Adrenal gland (tissue), 12 donors: ENCODE data around the gene PTPN1. TPM values are rescaled to one million over a fixed set of nuclear protein-coding genes. Genes with fewer than 3 reads are reported as not detected.
"Not testable (repeated sequence)": the region's sequence is repeated elsewhere in the genome, so short reads cannot be mapped to it uniquely, and the experiment has no call there.

Source experiments
- DNase-seq, 7 donors: peaks; one replicate each; pipeline ENCODE4 v3.0.0-alpha.2; 2019 to 2020
- H3K27ac ChIP-seq, 5 donors: fragments of 200-600 bp; sonication (generic) in 4 of 5; 1 replicate in 3 of 5; 2 replicates in 2 of 5; pipeline versions ENCODE4 v1.5.1 to v1.8.0; 2016 to 2020; ENCODE audit warnings: mild to moderate bottlenecking in 1 of 5
- H3K27me3 ChIP-seq: fragments of 200-600 bp; 2 replicates; pipeline ENCODE4 v1.8.0; 2021
- H3K36me3 ChIP-seq, 2 donors: fragments of 200-600 bp; replicated peaks in 1 of 2; 1 replicate in 1 of 2; 2 replicates in 1 of 2; pipeline versions ENCODE4 v1.5.1 to v1.8.0; 2018 to 2022
- H3K4me1 ChIP-seq, 2 donors: fragments of 200-600 bp; replicated peaks in 1 of 2; 1 replicate in 1 of 2; 2 replicates in 1 of 2; pipeline versions ENCODE4 v1.5.1 to v1.8.0; 2018 to 2021
- H3K4me3 ChIP-seq, 4 donors: fragments of 200-600 bp; sonication (generic) in 3 of 4; one replicate each; pipeline ENCODE4 v1.5.1; 2016 to 2018
- H3K9me3 ChIP-seq, 3 donors: fragments of 200-600 bp; sonication (generic) in 1 of 3; replicated peaks in 1 of 3; 1 replicate in 2 of 3; 2 replicates in 1 of 3; pipeline versions ENCODE4 v1.5.1 to v1.8.0; 2016 to 2021
- CTCF ChIP-seq, 6 experiments: fragments of 450-650 bp in 4 of 6; fragments of 200-600 bp in 2 of 6; sonication (generic) in 1 of 6; IDR thresholded peaks; 1 replicate in 5 of 6; 2 replicates in 1 of 6; pipeline versions ENCODE4 v1.5.1 to v1.8.0; 2016 to 2021; ENCODE audit warnings: antibody characterized with exemption in 6 of 6, mild to moderate bottlenecking in 2 of 6, moderate library complexity in 1 of 6
- POLR2A ChIP-seq, 2 donors: fragments of 450-650 bp; IDR thresholded peaks; one replicate each; pipeline ENCODE4 v1.6.1; 2017; ENCODE audit warnings: antibody characterized with exemption in 2 of 2, mild to moderate bottlenecking in 2 of 2, moderate library complexity in 1 of 2
- WGBS, 4 donors: extraction: QIAGEN DNeasy Blood & Tissue Kit in 2 of 4; methylation state at CpG; one replicate each; pipeline versions ENCODE4 v1.1.5 to v1.1.7; 2013 to 2017; 5-methylcytosine and 5-hydroxymethylcytosine counted together
- intact Hi-C, 2 donors: fragments of 100-400 bp; cut with DNase I; formaldehyde crosslinking; loops; one replicate each; pipeline versions ENCODE4 v1.14.1 to v1.15.0; 2022 to 2023
- polyA plus RNA-seq, 3 donors: library from polyadenylated mRNA; stranded (reverse); fragments of 200-250 nt in 2 of 3; fragments of 350-450 nt in 1 of 3; fragmentation: Illumina TruSeq in 1 of 3; extraction: RNeasy Lipid Tissue Mini Kit (QIAGEN cat#74804) in 1 of 3; gene quantifications; one replicate each; pipeline ENCODE4 v1.2.3, GENCODE V29; 2013 to 2014
- total RNA-seq, 9 donors: library from RNA; depleted of rRNA in 4 of 9; stranded (reverse); fragments of >200 nt in 4 of 9; fragments of 120-200 nt in 1 of 9; fragmentation: NEBNext Ultra II Directional in 1 of 9; extraction: Animal tissue kit (Norgen Biotek cat#: 25700) in 1 of 9; gene quantifications; one replicate each; pipeline versions ENCODE4 v1.1.0 to v1.2.4, GENCODE V29; 2013 to 2023
- donor health status: healthy with polysubstance abuse.
- donor health status: Bipolar disorder and iron deficiency.
- donor health status: DM: yes; HTN: yes; CAD: no.
- donor health status: DM: no; HTN: no; CAD: no.
- donor health status: DM: no; HTN: no; CAD: no.
- donor health status: DM: yes; HTN: yes; CAD: no.

Gene PTPN1
- total and polyA plus RNA-seq, 12 donors = 17.0 to 49.2 (median 35.8) TPM

GRCh38 chr20:50538276-50538675 is 28.1 kb downstream of the PTPN1 start:
- Histone ChIP-seq H3K9me3 (no peaks in the 10 kb centered on the region), H3K27ac (no peak overlapping the region), H3K4me3 (no peak overlapping the region), H3K4me1 (peaks cover 23 to 59% of the 10 kb centered on the region in 2 donors), H3K36me3 (no peaks in the 10 kb centered on the region), H3K27me3 (no peaks in the 10 kb centered on the region)
- no peak for TF ChIP-seq POLR2A (IDR thresholded peaks at IDR 0.05)
- TF ChIP-seq CTCF (IDR thresholded peaks at IDR 0.05) = no peak
- 76 to 81% (median 79%) methylated on average over 4 of the region's 4 CpGs for WGBS, 4 donors
- intact Hi-C loops = no loop called here
- DNase-seq = no peak

DNA sequence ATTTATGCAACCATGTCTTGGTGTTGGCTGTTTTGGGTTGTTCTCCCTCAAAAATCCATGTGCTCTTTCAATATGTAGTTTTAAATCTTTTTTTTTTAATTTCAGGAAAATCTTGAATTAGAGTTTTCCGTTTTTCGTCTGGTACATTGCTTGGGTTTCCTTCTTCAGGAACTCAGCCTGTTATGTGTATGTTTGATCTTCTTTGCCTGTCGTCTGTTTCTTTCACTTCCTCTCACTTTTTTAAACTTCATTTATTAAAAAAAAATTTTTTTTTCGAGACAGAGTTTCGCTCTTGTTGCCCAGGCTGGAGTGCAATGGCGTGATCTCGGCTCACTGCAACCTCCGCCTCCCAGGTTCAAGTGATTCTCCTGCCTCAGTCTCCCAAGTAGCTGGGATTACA is 29.6 kb downstream of the PTPN1 start:
- H3K9me3 ChIP-seq, H3K36me3 ChIP-seq, H3K27ac ChIP-seq, DNase-seq, intact Hi-C loops, H3K4me3 ChIP-seq, H3K27me3 ChIP-seq: not testable (repeated sequence)
- 91 to 93% (median 92%) methylated on average over 8 of the region's 8 CpGs for WGBS, 4 donors
- H3K4me1 ChIP-seq = peaks cover 16 to 60% of the 10 kb centered on the region in 2 donors

- H3K4me3 ChIP-seq = no peak overlapping the region
- H3K9me3 ChIP-seq = no peaks in the 10 kb centered on the region
- H3K36me3 ChIP-seq = no peaks in the 10 kb centered on the region
- intact Hi-C loops = no loop called here
- H3K27ac ChIP-seq = peak overlapping the region; percentile 27 to 92 (median 78)
- H3K27me3 ChIP-seq = no peaks in the 10 kb centered on the region
- peak in 3 of 7 donors; percentile 42 to 56 (median 56) for DNase-seq
- WGBS, 4 donors = 48 to 57% (median 53%) methylated on average over 14 of the region's 14 CpGs
- TF ChIP-seq POLR2A (IDR thresholded peaks at IDR 0.05) (peak in 1 of 2 donors; percentile 30), CTCF (IDR thresholded peaks at IDR 0.05) (no peak)
- H3K4me1 ChIP-seq = peaks cover 16 to 54% of the 10 kb centered on the region in 2 donors
These were observed 30.7 kb downstream of the PTPN1 start for GRCh38 chr20:50540620-50541605.

DNA sequence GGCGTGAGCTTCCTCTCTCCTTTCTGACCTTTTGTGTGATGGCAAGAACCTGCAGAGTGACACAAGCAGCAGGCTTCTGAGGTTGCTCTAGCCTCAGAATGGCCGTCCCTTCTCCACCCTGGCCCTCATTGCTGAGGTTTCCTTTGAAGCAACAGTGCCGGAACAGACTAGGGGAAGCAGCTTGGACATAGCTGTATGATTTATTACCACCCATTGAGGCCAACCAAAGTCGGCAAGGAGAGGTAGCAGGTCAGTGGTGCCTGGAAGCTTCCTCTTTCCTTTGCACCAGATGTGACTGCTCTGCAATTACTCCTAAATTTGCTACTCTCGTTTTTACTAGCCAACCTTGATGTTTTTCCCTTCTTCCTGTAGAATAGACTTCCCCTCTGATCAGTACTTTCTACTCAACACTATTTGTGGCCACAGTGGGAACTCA is 31.4 kb downstream of the PTPN1 start:
- TF ChIP-seq POLR2A (IDR thresholded peaks at IDR 0.05) (no peak), CTCF (IDR thresholded peaks at IDR 0.05) (no peak)
- H3K9me3 ChIP-seq = no peaks in the 10 kb centered on the region
- intact Hi-C loops = no loop called here
- 34 to 42% (median 39%) methylated on average over 5 of the region's 5 CpGs for WGBS, 4 donors
- no peaks in the 10 kb centered on the region for H3K27me3 ChIP-seq
- H3K36me3 ChIP-seq = no peaks in the 10 kb centered on the region
- peaks cover 16 to 58% of the 10 kb centered on the region in 2 donors for H3K4me1 ChIP-seq
- H3K4me3 ChIP-seq = no peak overlapping the region
- H3K27ac ChIP-seq = peak overlapping the region; percentile 27 to 92 (median 78)
- peak in 1 of 7 donors; percentile 65 for DNase-seq
